Measurements from ENCODE around the gene ASCL2. TPM values are rescaled to one million over a fixed set of nuclear protein-coding genes. Genes with fewer than 3 reads are reported as not detected.

The ASCL2 gene
- total RNA-seq, 1 donor: not detected

DNA sequence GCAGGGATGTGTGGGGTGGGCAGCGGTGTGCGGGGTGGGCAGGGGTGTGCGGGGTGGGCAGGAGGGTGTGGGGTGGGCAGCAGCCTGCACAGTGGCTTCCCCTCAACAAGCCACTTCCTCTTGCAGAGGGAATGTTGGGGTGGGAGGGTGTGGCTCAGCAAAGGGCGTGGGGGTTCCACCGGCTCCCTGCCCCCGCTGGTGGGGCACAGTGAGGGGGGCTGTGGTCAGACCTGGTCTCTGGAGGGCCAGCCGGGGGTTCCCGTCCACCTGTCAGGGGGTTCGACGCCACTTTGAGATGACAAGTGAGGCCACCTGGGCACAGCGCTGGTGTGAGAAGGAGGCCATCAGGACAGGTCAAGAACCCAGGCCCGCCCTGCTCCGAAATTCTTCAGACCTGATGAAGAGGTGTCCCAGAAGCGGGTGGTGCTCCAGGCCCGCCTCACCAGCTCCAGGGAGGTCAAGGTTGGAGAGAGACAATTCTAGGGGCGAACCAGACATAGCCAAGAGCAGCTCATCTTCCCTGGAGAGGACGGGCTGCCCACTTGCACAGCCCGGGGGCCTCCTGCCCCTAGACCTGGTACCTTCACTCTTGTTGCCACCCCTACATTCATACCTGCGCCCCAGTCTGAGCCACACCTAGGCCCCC, 30.0 kb upstream of the ASCL2 start:
- H3K4me3 ChIP-seq (ENCODE audit: low read depth, low read length): no peak overlapping the region
- no peak for DNase-seq (ENCODE audit: low read depth)
- TF ChIP-seq, protein P1, sequence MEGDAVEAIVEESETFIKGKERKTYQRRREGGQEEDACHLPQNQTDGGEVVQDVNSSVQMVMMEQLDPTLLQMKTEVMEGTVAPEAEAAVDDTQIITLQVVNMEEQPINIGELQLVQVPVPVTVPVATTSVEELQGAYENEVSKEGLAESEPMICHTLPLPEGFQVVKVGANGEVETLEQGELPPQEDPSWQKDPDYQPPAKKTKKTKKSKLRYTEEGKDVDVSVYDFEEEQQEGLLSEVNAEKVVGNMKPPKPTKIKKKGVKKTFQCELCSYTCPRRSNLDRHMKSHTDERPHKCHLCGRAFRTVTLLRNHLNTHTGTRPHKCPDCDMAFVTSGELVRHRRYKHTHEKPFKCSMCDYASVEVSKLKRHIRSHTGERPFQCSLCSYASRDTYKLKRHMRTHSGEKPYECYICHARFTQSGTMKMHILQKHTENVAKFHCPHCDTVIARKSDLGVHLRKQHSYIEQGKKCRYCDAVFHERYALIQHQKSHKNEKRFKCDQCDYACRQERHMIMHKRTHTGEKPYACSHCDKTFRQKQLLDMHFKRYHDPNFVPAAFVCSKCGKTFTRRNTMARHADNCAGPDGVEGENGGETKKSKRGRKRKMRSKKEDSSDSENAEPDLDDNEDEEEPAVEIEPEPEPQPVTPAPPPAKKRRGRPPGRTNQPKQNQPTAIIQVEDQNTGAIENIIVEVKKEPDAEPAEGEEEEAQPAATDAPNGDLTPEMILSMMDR (IDR thresholded peaks at IDR 0.05; ENCODE audit: insufficient read depth, low read depth, low read length): no peak

DNA sequence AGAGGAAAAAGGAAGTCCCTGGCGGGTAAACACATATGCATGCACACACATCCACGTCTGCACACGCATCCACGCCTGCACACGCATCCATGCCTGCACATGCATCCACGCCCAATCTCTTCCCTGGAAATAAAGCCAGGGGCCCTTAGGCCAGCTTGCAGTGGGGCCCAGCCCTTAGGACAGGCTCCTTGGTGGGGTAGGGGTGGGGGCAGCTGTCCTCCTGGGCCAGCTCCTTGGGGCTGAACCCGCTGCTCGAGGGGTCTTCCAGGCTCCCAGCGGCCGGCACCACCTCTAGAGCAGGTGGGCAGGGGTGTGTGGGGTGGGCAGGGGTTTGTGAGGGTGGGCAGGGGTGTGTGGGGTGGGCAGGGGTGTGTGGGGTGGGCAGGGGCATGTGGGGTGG, 29.4 kb upstream of the ASCL2 start:
- no peak for DNase-seq (ENCODE audit: low read depth)
- TF ChIP-seq, protein P1 (IDR thresholded peaks at IDR 0.05; ENCODE audit: insufficient read depth, low read depth, low read length): no peak
- H3K4me3 ChIP-seq (ENCODE audit: low read depth, low read length): no peak overlapping the region

DNA sequence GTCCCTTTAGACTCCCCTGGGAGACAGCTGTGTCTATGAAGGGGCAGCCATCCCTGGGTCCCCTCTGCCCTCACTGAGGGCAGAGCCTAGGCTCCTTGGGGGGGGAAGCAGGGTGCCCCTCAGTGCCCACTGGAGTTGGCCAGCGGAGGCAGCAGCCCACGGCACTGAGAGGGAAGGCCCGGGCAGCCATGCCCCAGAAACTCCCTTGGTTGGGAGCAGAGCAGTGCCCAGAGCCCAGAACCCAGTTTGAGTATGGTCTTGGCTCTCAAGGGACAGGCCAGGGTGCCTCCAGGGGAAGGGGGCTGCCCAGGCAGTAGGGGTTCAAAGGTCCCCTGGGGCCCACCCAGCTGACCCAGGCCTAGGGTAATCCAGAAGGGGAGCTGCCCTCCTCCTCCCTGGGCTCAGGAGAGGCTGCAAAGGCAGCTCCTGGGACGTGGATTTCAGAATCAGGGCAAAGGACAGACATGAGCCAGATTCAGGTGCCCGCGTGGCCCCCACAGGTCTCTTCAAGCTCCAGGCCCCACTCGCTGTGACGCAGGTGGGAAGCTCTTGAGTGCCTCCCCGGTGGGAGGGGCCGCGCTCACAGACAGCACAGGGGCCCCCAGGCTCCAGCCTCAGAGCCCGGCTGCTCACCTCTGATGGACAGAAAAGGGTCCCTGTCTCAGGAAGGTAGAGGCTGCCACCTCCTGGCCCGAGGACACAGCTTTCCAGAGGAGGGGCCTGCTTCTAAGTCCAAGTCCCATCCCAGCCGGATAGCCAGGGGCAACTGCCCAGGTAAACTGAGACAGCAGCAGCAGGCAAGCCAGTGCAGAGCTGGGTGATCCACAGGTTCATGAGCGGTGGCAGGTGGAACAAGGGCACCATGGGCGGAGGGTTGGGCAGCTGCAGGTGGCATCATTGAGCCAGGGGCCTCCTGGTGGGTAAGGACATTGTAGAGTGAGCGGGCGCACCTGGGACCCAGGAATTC, 28.7 kb upstream of the ASCL2 start:
- H3K4me3 ChIP-seq (ENCODE audit: low read depth, low read length): no peak overlapping the region
- DNase-seq (ENCODE audit: low read depth): no peak
- TF ChIP-seq, protein P1 (IDR thresholded peaks at IDR 0.05; ENCODE audit: insufficient read depth, low read depth, low read length): peak; percentile 41

DNA sequence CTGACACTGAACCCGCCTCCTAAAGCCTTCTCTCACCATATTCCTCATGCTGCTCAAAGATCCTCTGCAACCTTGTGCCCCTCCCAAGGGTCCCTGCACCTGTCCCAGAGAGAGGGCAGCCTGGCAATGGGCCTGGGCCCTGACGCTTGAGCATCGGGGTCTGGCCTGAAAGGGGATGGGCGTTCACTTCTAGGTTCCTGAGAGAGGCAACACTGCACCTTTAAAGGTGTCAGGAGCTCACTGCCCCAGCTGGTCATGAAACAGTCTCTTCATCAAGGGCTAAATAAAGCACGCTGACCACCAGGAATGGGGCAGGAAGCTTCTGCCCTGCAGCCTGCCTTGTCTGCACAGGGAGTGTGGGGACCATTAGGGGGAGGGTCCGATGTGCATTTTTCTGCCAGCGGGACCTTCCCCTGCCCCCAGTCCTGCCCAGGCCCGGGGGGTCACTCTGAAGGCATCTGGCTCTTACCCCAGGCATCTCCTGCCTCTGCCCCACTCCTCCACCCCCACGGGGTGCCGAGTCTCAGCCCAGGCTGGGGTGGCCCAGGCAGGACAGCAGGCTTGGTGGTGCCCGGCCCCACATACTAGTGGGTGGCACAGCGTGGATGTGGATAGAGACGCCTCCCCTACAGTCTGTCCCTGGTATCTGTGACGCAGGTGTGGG, 27.9 kb upstream of the ASCL2 start:
- TF ChIP-seq, protein P1 (IDR thresholded peaks at IDR 0.05; ENCODE audit: insufficient read depth, low read depth, low read length): no peak
- no peak overlapping the region for H3K4me3 ChIP-seq (ENCODE audit: low read depth, low read length)
- no peak for DNase-seq (ENCODE audit: low read depth)

DNA sequence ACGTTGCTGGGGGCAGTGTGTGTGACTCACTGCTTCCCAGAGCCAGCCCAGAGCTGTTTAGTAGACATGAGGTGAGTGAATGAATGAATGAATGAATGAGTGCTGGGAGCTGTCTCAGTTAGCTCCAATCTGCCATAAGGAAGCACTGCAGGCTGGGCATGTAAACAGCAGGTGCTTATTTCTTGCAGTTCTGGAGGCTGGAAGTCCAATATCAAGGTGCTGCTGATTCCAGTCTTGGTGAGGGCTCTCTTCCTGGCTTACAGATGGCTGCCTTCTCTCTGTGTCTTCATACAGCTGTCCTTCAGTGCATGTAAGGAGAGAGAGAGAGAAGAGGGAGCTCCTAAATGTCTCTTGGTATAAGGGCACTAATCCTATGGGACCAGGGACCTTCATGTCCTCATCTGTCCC, 27.2 kb upstream of the ASCL2 start:
- TF ChIP-seq, protein P1 (IDR thresholded peaks at IDR 0.05; ENCODE audit: insufficient read depth, low read depth, low read length): no peak
- DNase-seq (ENCODE audit: low read depth): no peak

DNA sequence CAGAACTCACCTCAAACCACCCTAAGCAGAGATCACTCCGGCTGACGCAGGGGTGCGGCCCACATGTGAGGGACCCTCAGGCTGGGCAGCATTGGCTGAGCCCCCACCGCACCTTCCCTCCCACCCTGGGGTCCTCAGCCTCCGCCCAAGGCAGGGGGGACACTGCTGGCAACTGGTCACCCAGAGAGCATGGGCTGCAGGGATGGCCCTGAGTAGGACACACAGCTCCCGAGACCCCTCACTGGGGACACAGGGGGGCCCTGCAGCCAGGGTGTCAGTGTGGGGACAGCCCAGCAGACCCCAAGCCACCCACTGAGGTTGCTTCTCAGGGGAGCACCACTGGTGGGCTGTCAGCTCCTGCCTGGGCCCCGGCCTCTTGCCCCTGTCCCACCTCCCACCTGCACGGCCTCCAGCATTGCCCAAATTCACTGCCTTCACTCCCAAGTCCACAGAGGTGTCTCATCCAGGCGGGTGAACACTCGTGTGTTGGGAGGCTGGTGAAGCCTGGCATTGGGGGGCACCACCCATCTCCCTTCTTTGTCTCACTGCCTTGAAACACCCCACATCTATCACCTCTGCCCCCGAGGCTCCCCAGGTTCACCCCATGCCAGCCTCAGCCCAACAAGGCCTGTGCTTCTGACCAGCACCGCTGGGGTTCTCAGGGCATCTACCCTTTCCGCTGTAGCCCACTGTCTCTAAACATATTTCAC, 26.7 kb upstream of the ASCL2 start:
- no peak overlapping the region for H3K4me3 ChIP-seq (ENCODE audit: low read depth, low read length)
- TF ChIP-seq, protein P1 (IDR thresholded peaks at IDR 0.05; ENCODE audit: insufficient read depth, low read depth, low read length): no peak
- DNase-seq (ENCODE audit: low read depth): no peak

More for the DNA sequence above, 27.2 kb upstream of the ASCL2 start:
- no peak overlapping the region for H3K4me3 ChIP-seq (ENCODE audit: low read depth, low read length)
